Measurements from ENCODE around the gene E2F2.

E2F2 gene

DNA sequence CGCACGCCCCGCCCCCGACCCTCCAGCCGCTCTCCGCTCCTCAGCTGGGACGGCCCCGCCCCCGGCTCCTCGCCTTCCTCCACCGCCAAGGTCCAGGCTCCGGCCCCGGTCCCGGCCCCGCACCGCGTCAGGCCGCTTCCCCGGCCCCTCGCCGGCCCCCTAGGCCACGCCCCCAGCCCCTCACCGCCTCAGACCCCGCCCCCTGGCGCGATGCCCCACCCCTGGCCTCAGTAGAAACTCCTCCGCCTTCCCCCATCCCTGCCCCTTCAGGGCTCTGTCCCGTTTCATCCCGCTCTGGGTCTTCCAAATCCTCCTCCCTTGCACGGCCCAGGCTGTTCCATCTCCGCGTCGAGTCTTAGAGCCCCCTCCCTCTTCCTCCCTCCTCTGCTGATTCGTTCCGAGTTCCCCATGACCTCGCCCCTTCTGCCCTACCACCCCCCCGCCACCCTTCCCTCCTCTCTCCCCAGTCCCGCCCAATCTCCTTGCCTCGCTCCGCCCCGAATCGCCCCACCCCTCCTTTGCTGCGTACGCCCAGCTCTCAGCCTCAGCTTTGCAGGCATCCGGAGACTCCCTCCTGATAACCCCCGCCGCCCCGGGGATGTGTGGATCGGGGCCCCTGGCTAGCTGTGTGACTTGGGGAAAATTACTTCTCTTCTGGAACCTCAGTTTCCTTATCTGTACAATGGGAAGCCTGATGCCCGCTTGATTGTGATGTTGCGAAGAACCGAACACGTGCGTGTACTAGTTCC lies 46.6 kb downstream of the E2F2 start:
- Histone ChIP-seq H3K9me2 (ENCODE audit: low read depth, low read length) (no peaks in the 10 kb centered on the region), H4K20me1 (ENCODE audit: insufficient read depth, low read length) (no peaks in the 10 kb centered on the region), H3K27ac (ENCODE audit: low read depth, low read length, poor library complexity, severe bottlenecking) (no peak overlapping the region), H3K4me3 (ENCODE audit: low read depth, low read length, poor library complexity, severe bottlenecking) (peak overlapping the region; percentile 62), H3K79me2 (ENCODE audit: insufficient read depth, low read length) (no peaks in the 10 kb centered on the region), H3K9me3 (ENCODE audit: low read length) (no peaks in the 10 kb centered on the region), H3K9ac (ENCODE audit: low read length) (peak overlapping the region; percentile 32), H3F3A (ENCODE audit: insufficient read depth, low read length) (no peaks in the 10 kb centered on the region), H3K4me2 (ENCODE audit: low read length) (peak overlapping the region; percentile 57), H3K27me3 (ENCODE audit: insufficient read depth, low read length) (no peaks in the 10 kb centered on the region), H3K4me1 (ENCODE audit: insufficient read depth, low read length, severe bottlenecking) (peaks cover 21% of the 10 kb centered on the region), H2AFZ (ENCODE audit: low read length) (no peak overlapping the region; the same call in 1 of the 2 replicates), H3K36me3 (ENCODE audit: insufficient read depth, low read length) (no peaks in the 10 kb centered on the region)
- TF ChIP-seq, protein P1, sequence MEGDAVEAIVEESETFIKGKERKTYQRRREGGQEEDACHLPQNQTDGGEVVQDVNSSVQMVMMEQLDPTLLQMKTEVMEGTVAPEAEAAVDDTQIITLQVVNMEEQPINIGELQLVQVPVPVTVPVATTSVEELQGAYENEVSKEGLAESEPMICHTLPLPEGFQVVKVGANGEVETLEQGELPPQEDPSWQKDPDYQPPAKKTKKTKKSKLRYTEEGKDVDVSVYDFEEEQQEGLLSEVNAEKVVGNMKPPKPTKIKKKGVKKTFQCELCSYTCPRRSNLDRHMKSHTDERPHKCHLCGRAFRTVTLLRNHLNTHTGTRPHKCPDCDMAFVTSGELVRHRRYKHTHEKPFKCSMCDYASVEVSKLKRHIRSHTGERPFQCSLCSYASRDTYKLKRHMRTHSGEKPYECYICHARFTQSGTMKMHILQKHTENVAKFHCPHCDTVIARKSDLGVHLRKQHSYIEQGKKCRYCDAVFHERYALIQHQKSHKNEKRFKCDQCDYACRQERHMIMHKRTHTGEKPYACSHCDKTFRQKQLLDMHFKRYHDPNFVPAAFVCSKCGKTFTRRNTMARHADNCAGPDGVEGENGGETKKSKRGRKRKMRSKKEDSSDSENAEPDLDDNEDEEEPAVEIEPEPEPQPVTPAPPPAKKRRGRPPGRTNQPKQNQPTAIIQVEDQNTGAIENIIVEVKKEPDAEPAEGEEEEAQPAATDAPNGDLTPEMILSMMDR (IDR thresholded peaks at IDR 0.05; ENCODE audit: low read length) = no peak
- no peak for TF ChIP-seq EZH2 (IDR thresholded peaks at IDR 0.05; ENCODE audit: borderline replicate concordance, low read length)

DNA sequence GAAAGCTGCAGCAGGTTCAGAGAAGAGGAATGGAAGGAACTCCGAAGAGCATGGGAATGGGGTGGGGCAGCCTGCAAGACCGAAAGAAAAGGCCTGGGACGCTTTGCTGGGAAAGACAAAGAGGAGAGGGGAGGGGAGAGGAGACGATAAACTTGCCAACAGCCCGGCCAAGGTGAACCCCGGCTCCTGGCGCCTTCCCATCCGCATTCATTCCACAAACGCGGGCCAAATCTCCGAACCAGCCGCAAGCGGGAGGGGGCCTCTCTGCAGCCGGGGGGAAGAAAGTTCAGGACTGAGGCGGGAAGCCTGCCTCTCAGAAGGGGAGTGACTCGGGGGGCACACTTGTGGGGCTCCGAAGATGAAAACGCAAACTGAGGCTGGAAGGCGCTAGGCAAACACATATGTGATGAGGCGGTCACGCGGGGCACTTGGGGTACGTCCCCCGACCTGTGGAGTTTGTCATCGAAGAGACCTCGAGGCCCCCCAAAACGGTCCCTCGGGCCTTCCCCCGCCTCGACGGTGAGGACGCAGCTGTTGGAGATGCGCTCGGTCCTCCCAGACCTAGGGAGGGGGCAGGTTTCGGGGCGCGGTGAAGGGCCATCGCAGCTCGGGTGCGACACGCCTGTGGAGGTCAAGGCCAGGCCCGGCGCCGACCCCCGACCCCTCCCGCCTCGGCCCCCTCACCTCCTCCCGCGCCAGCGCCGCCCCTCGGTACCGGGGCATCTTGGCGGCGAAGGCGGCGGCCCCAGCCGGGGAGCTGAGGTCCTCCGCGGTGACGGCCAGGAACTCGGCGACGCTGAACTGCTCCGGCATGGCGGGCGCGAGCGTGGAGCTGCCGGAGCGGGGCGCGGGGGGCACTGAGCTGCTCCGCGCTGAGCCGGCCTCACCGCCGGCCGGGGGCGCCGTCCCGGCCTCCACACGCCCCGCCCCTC lies 47.4 kb downstream of the E2F2 start, which contains the start of gene ASAP3:
Gene ASAP3, minus strand, starts transcription at position 859 of the 932 bp plus-strand sequence. Its CDS starts 46 bp downstream, at position 813.
- Histone ChIP-seq H3K9me3 (ENCODE audit: low read length) (no peaks in the 10 kb centered on the region), H3K36me3 (ENCODE audit: insufficient read depth, low read length) (no peaks in the 10 kb centered on the region), H3K27me3 (ENCODE audit: insufficient read depth, low read length) (no peaks in the 10 kb centered on the region), H4K20me1 (ENCODE audit: insufficient read depth, low read length) (no peaks in the 10 kb centered on the region), H2AFZ (ENCODE audit: low read length) (peak within 1 kb of the TSS; percentile 78; the same call in 1 of the 2 replicates), H3K9me2 (ENCODE audit: low read depth, low read length) (no peaks in the 10 kb centered on the region), H3K27ac (ENCODE audit: low read depth, low read length, poor library complexity, severe bottlenecking) (no peak within 1 kb of the TSS), H3K4me1 (ENCODE audit: insufficient read depth, low read length, severe bottlenecking) (peaks cover 21% of the 10 kb centered on the region), H3K4me2 (ENCODE audit: low read length) (peak within 1 kb of the TSS; percentile 57), H3K9ac (ENCODE audit: low read length) (peak within 1 kb of the TSS; percentile 56), H3K4me3 (ENCODE audit: low read depth, low read length, poor library complexity, severe bottlenecking) (peak within 1 kb of the TSS; percentile 62), H3K79me2 (ENCODE audit: insufficient read depth, low read length) (no peaks in the 10 kb centered on the region), H3F3A (ENCODE audit: insufficient read depth, low read length) (no peaks in the 10 kb centered on the region)
- TF ChIP-seq, protein P1 (IDR thresholded peaks at IDR 0.05; ENCODE audit: low read length) = 0 out of 2 replicates have a peak, but pooled peaks have one; percentile 19
- no peak for TF ChIP-seq EZH2 (IDR thresholded peaks at IDR 0.05; ENCODE audit: borderline replicate concordance, low read length)

DNA sequence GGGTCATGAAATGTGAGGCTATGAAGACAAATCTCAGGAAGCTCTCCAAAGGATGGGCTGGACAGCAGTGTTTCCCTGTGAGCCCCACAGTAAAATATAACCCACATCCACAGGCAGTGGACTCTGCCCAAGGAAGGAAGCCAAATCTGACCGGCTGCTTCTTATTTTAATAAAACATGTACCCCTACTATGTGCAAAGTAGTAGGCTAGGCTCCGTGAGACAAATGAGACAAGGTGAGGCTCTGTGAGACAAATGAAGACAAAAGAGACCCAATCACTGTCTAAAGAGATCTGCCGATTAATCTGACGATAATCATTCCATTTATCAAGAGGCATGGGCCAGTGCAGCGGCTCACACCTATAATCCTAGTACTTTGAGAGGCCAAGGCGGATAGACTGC lies 49.1 kb downstream of the E2F2 start:
- H3K4me2 ChIP-seq (ENCODE audit: low read length) = no peak overlapping the region
- H3K27ac ChIP-seq (ENCODE audit: low read depth, low read length, poor library complexity, severe bottlenecking) = no peak overlapping the region
- no peaks in the 10 kb centered on the region for H4K20me1 ChIP-seq (ENCODE audit: insufficient read depth, low read length)
- no peaks in the 10 kb centered on the region for H3K79me2 ChIP-seq (ENCODE audit: insufficient read depth, low read length)
- no peaks in the 10 kb centered on the region for H3K9me3 ChIP-seq (ENCODE audit: low read length)
- H3K36me3 ChIP-seq (ENCODE audit: insufficient read depth, low read length) = no peaks in the 10 kb centered on the region
- no peaks in the 10 kb centered on the region for H3F3A ChIP-seq (ENCODE audit: insufficient read depth, low read length)
- H3K4me1 ChIP-seq (ENCODE audit: insufficient read depth, low read length, severe bottlenecking) = peaks cover 21% of the 10 kb centered on the region
- no peak overlapping the region for H2AFZ ChIP-seq (ENCODE audit: low read length)
- TF ChIP-seq EZH2 (IDR thresholded peaks at IDR 0.05; ENCODE audit: borderline replicate concordance, low read length) = no peak
- TF ChIP-seq, protein P1 (IDR thresholded peaks at IDR 0.05; ENCODE audit: low read length) = no peak
- H3K4me3 ChIP-seq (ENCODE audit: low read depth, low read length, poor library complexity, severe bottlenecking) = no peak overlapping the region
- H3K9me2 ChIP-seq (ENCODE audit: low read depth, low read length) = no peaks in the 10 kb centered on the region
- H3K9ac ChIP-seq (ENCODE audit: low read length) = no peak overlapping the region
- H3K27me3 ChIP-seq (ENCODE audit: insufficient read depth, low read length) = no peaks in the 10 kb centered on the region; the same call in 1 of the 2 replicates
